Measurements from ENCODE around the gene NR1D1. TPM values are rescaled to one million over a fixed set of nuclear protein-coding genes. Genes with fewer than 3 reads are reported as not detected.

Gene NR1D1
- total and polyA plus RNA-seq, 2 of the 13 experiments (the other 11 are each of a cell fraction or from before 2014, with no cell fraction given) = 2.1 to 2.7 TPM

- TF ChIP-seq TCF12 (IDR thresholded peaks at IDR 0.05) = no peak
- no peak for TF ChIP-seq TCF12 (CRISPR knock-in tag; IDR thresholded peaks at IDR 0.05)
- no peak for TF ChIP-seq ZKSCAN5 (CRISPR knock-in tag; IDR thresholded peaks at IDR 0.05)
- TF ChIP-seq SNAI1 (CRISPR knock-in tag; IDR thresholded peaks at IDR 0.05; ENCODE audit: borderline replicate concordance) = no peak
- TF ChIP-seq, protein P1, sequence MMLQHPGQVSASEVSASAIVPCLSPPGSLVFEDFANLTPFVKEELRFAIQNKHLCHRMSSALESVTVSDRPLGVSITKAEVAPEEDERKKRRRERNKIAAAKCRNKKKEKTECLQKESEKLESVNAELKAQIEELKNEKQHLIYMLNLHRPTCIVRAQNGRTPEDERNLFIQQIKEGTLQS (CRISPR knock-in tag; IDR thresholded peaks at IDR 0.05) = no peak
- no peak for TF ChIP-seq RFX3 (CRISPR knock-in tag; IDR thresholded peaks at IDR 0.05)
- TF ChIP-seq FOXA1 (IDR thresholded peaks at IDR 0.05) = no peak
- TF ChIP-seq FOXA1 (CRISPR knock-in tag; IDR thresholded peaks at IDR 0.05) = no peak
- TF ChIP-seq ZNF343 (CRISPR knock-in tag; IDR thresholded peaks at IDR 0.05) = no peak
- no peak for TF ChIP-seq PATZ1 (CRISPR knock-in tag; IDR thresholded peaks at IDR 0.05)
- TF ChIP-seq ZNF501 (CRISPR knock-in tag; IDR thresholded peaks at IDR 0.05) = no peak
- TF ChIP-seq ATM (IDR thresholded peaks at IDR 0.05; ENCODE audit: borderline replicate concordance) = no peak
- TF ChIP-seq, protein P2, sequence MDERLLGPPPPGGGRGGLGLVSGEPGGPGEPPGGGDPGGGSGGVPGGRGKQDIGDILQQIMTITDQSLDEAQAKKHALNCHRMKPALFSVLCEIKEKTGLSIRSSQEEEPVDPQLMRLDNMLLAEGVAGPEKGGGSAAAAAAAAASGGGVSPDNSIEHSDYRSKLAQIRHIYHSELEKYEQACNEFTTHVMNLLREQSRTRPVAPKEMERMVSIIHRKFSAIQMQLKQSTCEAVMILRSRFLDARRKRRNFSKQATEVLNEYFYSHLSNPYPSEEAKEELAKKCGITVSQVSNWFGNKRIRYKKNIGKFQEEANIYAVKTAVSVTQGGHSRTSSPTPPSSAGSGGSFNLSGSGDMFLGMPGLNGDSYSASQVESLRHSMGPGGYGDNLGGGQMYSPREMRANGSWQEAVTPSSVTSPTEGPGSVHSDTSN (CRISPR knock-in tag; IDR thresholded peaks at IDR 0.05) = no peak
- TF ChIP-seq TBX2 (CRISPR knock-in tag; IDR thresholded peaks at IDR 0.05; ENCODE audit: borderline replicate concordance) = no peak
- TF ChIP-seq ZNF652 (CRISPR knock-in tag; IDR thresholded peaks at IDR 0.05; ENCODE audit: borderline replicate concordance, low read depth) = no peak
- TF ChIP-seq RELA (CRISPR knock-in tag; IDR thresholded peaks at IDR 0.05) = no peak
- TF ChIP-seq, protein P3, sequence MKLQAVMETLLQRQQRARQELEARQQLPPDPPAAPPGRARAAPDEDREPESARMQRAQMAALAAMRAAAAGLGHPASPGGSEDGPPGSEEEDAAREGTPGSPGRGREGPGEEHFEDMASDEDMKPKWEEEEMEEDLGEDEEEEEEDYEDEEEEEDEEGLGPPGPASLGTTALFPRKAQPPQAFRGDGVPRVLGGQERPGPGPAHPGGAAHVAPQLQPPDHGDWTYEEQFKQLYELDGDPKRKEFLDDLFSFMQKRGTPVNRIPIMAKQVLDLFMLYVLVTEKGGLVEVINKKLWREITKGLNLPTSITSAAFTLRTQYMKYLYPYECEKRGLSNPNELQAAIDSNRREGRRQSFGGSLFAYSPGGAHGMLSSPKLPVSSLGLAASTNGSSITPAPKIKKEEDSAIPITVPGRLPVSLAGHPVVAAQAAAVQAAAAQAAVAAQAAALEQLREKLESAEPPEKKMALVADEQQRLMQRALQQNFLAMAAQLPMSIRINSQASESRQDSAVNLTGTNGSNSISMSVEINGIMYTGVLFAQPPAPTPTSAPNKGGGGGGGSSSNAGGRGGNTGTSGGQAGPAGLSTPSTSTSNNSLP (IDR thresholded peaks at IDR 0.05; ENCODE audit: low read depth, low read length) = no peak
- TF ChIP-seq ZNF780A (CRISPR knock-in tag; IDR thresholded peaks at IDR 0.05) = no peak
- no peak for TF ChIP-seq SETDB1 (CRISPR knock-in tag; IDR thresholded peaks at IDR 0.05; ENCODE audit: borderline replicate concordance)
- no peak for TF ChIP-seq ZSCAN12 (CRISPR knock-in tag; IDR thresholded peaks at IDR 0.05)
- no peak for TF ChIP-seq ATF7-NPFF (CRISPR knock-in tag; IDR thresholded peaks at IDR 0.05; ENCODE audit: low read depth)
- no peak for TF ChIP-seq POGK (CRISPR knock-in tag; conservative IDR thresholded peaks at IDR 0.05)
- 0 out of 2 replicates have a peak, but pooled peaks have one; percentile 49 for TF ChIP-seq GTF3A (CRISPR knock-in tag; conservative IDR thresholded peaks at IDR 0.05)
- TF ChIP-seq ELF4 (CRISPR knock-in tag; IDR thresholded peaks at IDR 0.05; ENCODE audit: borderline replicate concordance) = no peak
Observed at GRCh38 chr17:40108970-40109824, 8.8 kb upstream of the NR1D1 start (continued).
